Activated CD4-positive, alpha-beta T cell treated with anti-CD3 and anti-CD28 coated beads for 48 hours (primary cell): ENCODE data around the gene NLGN2.

Source experiments
- DNase-seq: peaks from one replicate; pipeline ENCODE4 v3.0.0-alpha.2; 2020

Gene NLGN2

DNA sequence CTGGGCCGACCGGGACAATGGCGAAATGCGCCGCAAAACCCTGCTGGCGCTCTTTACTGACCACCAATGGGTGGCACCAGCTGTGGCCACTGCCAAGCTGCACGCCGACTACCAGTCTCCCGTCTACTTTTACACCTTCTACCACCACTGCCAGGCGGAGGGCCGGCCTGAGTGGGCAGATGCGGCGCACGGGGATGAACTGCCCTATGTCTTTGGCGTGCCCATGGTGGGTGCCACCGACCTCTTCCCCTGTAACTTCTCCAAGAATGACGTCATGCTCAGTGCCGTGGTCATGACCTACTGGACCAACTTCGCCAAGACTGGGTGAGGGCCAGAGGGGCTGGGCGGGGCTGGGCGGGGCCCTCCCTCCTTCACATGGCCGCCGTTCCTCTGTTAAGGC, 8.1 kb downstream of the NLGN2 start:
- DNase-seq: no peak

DNA sequence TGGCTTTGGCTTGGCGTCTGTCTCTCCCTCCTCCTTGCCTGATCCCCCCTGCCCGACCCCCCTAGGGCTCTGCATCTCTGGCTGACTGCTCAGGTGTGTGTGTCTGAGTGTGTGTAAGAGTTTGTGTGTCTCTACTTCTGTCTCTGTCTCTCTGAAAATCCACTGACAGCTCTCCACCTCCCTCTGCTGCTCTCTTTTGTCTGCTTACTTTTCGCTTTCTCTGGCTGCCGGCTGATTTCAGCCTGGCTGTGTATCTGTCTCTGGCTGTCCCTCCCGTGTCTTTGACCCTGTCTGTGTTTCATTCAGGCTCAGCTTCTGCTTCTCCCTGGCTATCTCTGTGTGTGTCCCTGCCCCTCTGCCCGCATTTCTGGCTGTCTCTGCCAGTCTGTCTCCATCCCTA, 8.7 kb downstream of the NLGN2 start:
- DNase-seq: no peak

GRCh38 chr17:7417056-7417655, 9.5 kb downstream of the NLGN2 start:
- no peak for DNase-seq

- DNase-seq: no peak
Observed at GRCh38 chr17:7418472-7419152, 11.0 kb downstream of the NLGN2 start.

DNA sequence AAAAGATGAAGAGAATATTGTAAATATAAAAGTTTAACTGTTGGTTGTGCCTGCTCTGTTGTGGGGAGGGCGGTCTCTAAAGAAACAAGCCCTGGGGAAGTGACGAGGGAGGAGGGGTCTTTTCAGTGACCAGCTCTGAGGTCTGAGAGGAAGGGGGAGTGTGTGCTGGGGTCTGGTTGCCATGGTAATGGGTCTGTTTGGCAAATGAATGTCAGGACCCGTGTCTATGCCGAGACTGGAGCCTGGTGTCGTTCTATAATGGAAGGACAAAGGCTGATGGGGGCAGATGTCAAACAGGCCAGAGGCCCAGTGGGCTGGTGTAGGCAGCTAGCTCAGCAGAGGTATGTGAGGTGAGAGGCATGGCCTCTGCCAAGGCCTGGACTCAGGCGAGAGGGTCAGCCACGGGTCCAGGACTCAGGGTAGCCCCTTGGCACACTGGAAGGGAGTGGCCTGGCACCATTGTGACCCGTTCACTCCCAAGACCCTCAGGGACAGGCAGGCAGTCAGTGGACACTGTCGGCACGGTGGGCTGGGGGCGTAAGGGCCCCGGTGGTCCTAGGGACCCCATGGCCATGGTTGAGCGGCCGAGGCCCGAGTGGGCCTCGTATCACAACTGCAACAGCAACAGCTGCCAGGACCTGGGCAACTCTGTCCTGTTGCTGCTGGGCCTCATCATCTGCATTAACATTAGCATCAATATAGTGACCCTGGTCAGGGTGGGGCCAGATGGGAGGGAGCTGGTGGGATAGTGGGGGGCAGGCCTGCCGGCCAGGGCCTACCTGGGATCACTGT, 12.4 kb downstream of the NLGN2 start, which contains the start of gene SPEM1:
Gene SPEM1 (plus strand): TSS at position 506 of the 792 bp plus-strand sequence. CDS start 61 bp downstream, at position 567.
- no peak for DNase-seq

- no peak for DNase-seq
Observed at GRCh38 chr17:7421186-7421585, 13.5 kb downstream of the NLGN2 start.

DNA sequence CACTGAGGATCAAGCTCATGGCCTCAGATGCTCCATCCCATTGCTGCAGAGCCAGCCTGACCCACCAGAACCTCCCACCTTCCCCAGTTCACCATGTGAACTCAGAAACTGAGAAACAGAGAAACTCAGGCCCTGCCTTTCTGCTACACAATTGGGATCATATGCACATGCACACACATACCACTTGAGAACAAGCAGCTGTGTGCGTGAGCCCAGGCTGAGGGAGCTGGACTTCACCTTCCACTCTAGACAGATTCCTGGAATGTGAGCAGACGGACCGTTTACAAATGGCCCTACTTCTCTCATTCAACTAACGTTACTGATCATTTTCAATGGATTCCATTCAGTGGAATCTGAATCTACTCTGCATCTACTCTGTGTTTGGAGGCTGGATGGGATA, 16.0 kb downstream of the NLGN2 start:
- DNase-seq: no peak

DNA sequence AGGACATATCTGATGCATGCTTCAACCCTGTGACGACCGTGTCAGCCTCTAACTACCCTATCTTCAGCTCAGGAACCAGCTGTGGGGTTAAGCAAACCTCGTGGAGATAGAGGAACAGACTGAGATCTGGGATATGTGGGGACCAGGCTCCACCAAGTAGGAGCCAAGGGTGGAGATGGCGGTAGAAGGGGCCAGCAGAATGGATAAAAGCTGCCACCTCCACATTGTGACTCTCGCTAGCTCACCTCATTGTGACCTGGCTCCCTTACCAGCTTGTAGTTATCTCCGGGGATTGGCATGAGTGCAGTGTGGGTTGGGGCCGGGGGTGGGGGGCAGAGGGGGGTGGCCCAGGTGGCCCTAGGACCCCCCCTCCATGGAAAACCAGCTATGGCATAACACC, 17.7 kb downstream of the NLGN2 start, which contains the start of gene SPEM2:
Gene SPEM2 (plus strand): TSS at position 301 of the 400 bp plus-strand sequence. CDS start 73 bp downstream, at position 374.
- DNase-seq: no peak

DNA sequence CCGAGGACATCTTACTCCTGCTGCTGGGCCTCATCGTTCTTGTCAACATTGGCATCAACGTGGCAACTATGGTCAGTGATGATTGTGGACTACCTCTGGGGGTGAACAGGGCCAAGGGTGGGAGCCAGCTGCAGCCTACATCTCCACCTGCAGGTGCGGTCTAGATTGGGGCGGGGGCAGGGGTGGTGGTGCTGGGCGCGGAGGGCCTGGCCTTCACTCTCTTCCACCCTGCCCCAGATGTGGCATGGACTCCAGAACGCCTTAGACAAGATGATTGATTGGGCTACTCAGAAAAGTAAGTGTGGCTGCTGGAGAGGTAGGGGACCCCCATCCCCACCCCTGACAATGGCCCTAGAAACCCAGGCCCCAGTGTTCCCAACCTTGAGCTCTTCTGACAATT, 18.1 kb downstream of the NLGN2 start:
- no peak for DNase-seq

DNA sequence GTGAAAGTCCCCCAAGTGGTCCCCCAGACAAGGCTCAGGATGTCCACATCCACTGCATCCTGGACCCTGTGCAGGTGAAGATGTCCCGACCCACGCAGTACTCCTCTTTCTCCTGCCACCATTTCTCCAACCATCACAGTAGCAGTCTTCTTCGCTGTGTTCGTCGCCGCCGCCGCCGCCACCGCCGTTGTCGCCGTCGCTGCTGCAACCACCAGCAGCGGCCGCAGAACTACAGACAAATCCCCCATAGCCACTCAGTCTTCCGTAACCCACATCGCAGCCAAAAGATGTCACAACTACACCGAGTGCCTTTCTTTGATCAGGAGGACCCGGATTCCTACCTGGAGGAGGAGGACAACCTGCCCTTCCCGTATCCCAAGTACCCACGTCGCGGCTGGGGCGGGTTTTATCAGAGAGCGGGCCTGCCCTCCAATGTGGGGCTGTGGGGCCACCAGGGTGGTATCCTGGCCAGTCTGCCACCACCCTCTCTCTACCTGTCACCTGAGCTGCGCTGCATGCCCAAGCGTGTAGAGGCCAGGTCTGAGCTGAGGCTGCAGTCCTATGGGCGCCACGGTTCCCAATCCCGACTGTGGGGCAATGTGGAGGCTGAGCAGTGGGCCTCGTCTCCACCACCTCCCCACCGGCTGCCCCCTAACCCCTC, 18.7 kb downstream of the NLGN2 start:
- DNase-seq: no peak

GRCh38 chr17:7426896-7427489, 19.3 kb downstream of the NLGN2 start:
- no peak for DNase-seq

- DNase-seq: no peak
Observed at GRCh38 chr17:7427549-7427948, 19.9 kb downstream of the NLGN2 start.

GRCh38 chr17:7428557-7428956, 20.9 kb downstream of the NLGN2 start, which contains the start of gene SPEM3:
Gene SPEM3 (plus strand): TSS chr17:7428857. CDS start chr17:7428903, 46 bp downstream.
- DNase-seq: no peak

GRCh38 chr17:7429722-7430121, 22.1 kb downstream of the NLGN2 start:
- DNase-seq: no peak

- DNase-seq: no peak
Observed at GRCh38 chr17:7431231-7431630, 23.6 kb downstream of the NLGN2 start.

DNA sequence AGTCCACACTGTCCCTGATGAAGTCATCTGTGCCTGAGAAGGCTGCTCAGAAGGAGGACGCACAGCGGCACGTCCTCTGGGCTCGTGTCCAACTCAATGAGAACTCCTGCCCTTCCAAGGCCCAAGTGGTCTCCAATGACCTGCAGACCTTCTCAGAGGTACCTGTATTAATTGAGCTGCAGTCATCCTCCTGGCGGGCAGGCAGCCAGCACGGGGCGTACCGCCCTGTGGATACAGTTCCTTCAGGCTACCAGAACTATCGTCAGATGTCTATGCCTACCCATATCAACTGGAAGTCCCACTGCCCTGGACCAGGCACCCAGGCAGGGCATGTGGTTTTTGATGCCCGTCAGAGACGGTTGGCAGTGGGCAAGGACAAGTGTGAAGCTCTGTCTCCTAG, 24.7 kb downstream of the NLGN2 start:
- DNase-seq: no peak

DNA sequence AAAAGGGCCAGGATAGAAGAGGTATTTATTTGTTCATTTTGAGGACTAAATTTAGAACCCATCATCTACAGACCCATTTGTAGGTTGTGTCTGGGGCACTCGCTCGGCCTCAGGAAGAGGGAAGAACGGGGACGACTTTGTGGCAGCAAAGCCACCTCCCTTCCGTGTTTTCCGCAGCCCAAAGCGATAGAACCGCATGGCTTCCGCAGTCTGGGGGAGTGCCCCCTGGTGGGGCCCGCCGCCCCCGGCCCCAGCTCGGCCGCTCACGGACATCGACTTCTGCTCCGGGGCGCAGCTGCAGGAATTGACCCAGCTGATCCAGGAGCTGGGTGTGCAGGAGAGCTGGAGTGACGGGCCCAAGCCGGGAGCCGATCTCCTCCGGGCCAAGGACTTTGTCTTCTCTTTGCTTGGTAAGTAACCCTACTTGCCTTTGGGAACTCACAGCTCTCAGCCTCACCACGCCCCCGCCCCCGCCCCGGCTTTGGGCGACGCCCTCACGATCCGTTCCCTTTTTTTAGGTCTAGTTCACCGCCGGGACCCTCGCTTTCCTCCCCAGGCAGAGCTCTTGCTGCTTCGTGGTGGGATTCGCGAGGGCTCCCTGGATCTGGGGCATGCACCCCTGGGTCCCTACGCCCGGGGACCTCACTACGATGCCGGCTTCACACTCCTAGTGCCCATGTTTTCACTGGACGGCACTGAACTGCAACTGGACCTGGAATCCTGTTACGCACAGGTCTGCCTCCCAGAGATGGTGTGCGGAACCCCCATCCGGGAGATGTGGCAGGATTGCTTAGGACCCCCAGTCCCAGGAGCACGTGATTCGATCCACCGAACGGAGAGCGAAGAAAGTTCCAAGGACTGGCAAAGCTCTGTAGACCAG, 28.3 kb downstream of the NLGN2 start:
- peak; percentile 68 for DNase-seq

DNA sequence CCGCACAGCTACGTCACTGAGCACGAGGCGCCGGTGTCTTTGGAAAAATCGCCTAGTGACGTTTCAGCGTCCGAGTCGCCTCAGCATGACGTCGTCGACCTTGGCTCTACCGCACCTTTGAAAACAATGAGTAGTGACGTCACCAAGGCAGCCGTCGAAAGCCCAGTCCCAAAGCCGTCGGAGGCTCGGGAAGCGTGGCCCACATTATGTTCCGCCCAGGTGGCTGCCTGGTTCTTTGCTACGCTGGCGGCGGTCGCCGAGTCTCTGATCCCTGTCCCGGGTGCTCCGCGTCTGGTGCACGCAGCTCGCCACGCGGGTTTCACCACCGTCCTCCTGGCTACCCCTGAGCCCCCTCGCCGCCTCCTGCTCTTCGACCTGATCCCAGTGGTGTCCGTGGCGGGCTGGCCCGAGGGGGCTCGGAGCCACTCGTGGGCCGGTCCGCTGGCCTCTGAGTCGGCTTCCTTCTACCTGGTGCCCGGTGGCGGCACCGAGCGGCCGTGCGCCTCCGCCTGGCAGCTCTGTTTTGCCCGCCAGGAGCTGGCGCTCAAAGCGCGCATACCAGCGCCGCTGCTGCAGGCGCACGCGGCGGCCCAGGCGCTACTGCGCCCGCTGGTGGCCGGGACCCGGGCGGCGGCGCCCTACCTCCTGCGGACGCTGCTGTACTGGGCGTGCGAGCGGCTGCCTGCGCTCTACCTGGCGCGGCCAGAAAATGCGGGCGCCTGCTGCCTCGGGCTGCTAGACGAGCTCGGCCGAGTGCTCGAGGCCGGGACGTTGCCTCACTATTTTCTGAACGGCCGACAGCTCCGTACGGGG, 29.1 kb downstream of the NLGN2 start:
- DNase-seq: peak; percentile 87

DNA sequence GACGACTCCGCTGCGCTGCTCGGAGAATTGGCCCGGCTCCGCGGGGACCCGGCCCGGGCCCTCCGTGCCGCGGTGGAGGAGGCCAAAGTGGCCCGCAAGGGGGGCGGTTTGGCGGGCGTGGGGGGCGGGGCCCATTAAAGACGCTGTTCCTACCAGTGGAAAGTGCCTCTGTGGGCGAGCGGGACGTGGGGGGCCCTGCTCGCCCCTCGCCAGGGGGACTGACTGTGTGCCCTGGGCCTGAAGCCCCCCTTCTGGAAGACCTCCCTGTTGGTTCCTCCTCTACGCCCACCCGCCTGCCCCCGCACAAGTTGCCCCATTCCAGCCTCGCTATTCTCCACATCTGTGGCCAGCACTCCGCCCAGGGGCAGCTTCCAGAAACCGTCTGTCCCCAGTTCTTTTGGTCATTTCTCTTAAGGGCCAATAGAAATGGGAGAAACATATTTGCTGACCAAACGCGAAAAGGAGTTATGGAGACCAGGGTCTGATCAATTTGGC, 29.8 kb downstream of the NLGN2 start:
- DNase-seq: no peak

DNA sequence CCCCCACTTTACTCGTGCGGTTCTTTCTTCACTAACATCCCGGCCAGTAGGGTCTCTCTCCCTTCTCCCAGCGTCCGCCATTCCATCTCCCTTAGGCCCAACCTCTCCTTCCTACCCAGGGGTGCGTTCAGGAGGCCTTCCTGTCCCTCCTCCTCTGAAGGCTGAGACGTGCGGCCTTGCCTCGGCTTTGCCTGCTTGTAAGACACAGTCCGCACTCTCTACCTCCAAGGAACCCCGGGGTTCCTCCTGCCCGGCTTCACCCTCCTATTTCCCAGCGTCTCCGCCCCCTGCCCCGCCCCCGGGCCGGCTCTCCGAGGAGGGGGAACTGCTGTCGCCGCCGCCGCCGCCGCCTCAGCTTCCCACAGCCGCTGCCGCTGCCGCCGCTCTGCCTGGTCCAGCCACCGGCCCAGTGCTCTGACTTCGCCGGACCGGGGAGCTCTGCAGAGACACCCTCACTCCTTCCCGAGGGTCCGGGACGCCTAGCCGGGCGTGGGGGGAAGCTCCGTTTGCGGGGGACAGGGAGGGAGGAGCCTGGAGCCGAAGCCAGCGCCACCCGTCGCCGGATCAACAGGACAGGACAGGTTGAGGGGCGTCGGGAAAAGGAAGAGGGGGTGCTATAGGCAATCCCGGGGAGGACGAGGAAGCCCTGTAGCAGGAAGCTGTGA, 30.4 kb downstream of the NLGN2 start:
- DNase-seq: peak; percentile 76
